Liver (tissue), 9 donors: ENCODE results near the gene SLC22A31. TPM values are rescaled to one million over a fixed set of nuclear protein-coding genes. Genes with fewer than 3 reads are reported as not detected.
"Not testable (repeated sequence)": the region's sequence is repeated elsewhere in the genome, so short reads cannot be mapped to it uniquely, and the experiment has no call there.

Experiments used
- DNase-seq: peaks from one replicate; pipeline ENCODE4 v3.0.0-alpha.2; 2017; ENCODE audit warnings: low spot score
- H3K27ac ChIP-seq, 2 donors: one replicate each; pipeline ENCODE4 v1.7.0; 2013; ENCODE audit warnings: inconsistent platforms in 2 of 2, low read length in 2 of 2, control low read depth in 1 of 2, low read depth in 1 of 2, mild to moderate bottlenecking in 1 of 2
- H3K27me3 ChIP-seq, 4 donors: one replicate each; pipeline versions ENCODE4 v1.6.1 to v1.7.0; 2013; ENCODE audit warnings: low read length in 3 of 4, inconsistent platforms in 1 of 4, mild to moderate bottlenecking in 1 of 4, moderate library complexity in 1 of 4; ENCODE audit not compliant: control insufficient read depth in 4 of 4, insufficient read depth in 4 of 4
- H3K36me3 ChIP-seq, 4 donors: one replicate each; pipeline versions ENCODE4 v1.6.1 to v1.7.0; 2013; ENCODE audit warnings: low read length in 3 of 4, mild to moderate bottlenecking in 3 of 4, low read depth in 1 of 4, moderate library complexity in 1 of 4; ENCODE audit not compliant: control insufficient read depth in 4 of 4, insufficient read depth in 3 of 4
- H3K4me1 ChIP-seq, 4 donors: one replicate each; pipeline versions ENCODE4 v1.6.1 to v1.7.0; 2013; ENCODE audit warnings: low read length in 3 of 4, mild to moderate bottlenecking in 3 of 4, moderate library complexity in 1 of 4; ENCODE audit not compliant: control insufficient read depth in 4 of 4, insufficient read depth in 4 of 4
- H3K4me3 ChIP-seq, 3 donors: one replicate each; pipeline versions ENCODE4 v1.6.1 to v1.7.0; 2013; ENCODE audit warnings: low read length in 3 of 3, control low read depth in 1 of 3, low read depth in 1 of 3, mild to moderate bottlenecking in 1 of 3
- H3K9ac ChIP-seq, 2 donors: one replicate each; pipeline ENCODE4 v1.7.0; 2013; ENCODE audit warnings: low read length in 2 of 2, mild to moderate bottlenecking in 2 of 2, moderate library complexity in 2 of 2, control low read depth in 1 of 2, low read depth in 1 of 2
- H3K9me3 ChIP-seq, 4 donors: one replicate each; pipeline versions ENCODE4 v1.6.1 to v1.7.0; 2013; ENCODE audit warnings: low read length in 3 of 4; ENCODE audit not compliant: control insufficient read depth in 4 of 4
- ATF3 ChIP-seq: IDR thresholded peaks from 2 replicates; pipeline ENCODE4 v1.6.1; 2016; ENCODE audit warnings: antibody characterized with exemption
- FOXA1 ChIP-seq: IDR thresholded peaks from 2 replicates; pipeline ENCODE4 v1.6.1; 2016; ENCODE audit warnings: antibody characterized with exemption
- FOXA2 ChIP-seq: IDR thresholded peaks from 2 replicates; pipeline ENCODE4 v1.6.1; 2016; ENCODE audit warnings: antibody characterized with exemption
- GABPA ChIP-seq, 2 donors: IDR thresholded peaks in 1 of 2; conservative IDR thresholded peaks in 1 of 2; 2 replicates each; pipeline ENCODE4 v1.6.1; 2016; ENCODE audit warnings: antibody characterized with exemption in 2 of 2, mild to moderate bottlenecking in 1 of 2, moderate library complexity in 1 of 2
- HNF4A ChIP-seq, 2 donors: conservative IDR thresholded peaks; 2 replicates each; pipeline ENCODE4 v1.6.1; 2016; ENCODE audit warnings: antibody characterized with exemption in 2 of 2, mild to moderate bottlenecking in 2 of 2
- NR2F2 ChIP-seq: IDR thresholded peaks from 2 replicates; pipeline ENCODE4 v1.6.1; 2016; ENCODE audit warnings: antibody characterized with exemption
- SP1 ChIP-seq: IDR thresholded peaks from 2 replicates; pipeline ENCODE4 v1.6.1; 2018; ENCODE audit warnings: antibody characterized with exemption, mild to moderate bottlenecking
- WGBS: extraction: QIAGEN DNeasy Blood & Tissue Kit; methylation state at CpG from one replicate; pipeline ENCODE4 v1.1.7; 2013; 5-methylcytosine and 5-hydroxymethylcytosine counted together
- polyA plus RNA-seq, 2 donors: library from polyadenylated mRNA; stranded (reverse) in 1 of 2; unstranded in 1 of 2; fragments of 200-250 nt in 1 of 2; fragments of >200 nt in 1 of 2; fragmentation: Nextera tagmentation in 1 of 2; extraction: Ambion mirVana in 1 of 2; gene quantifications; one replicate each; pipeline versions ENCODE4 v1.2.1 to v1.2.3, GENCODE V29; 2013 to 2015
- total RNA-seq, 2 donors: library from RNA; depleted of rRNA; stranded (reverse); fragments of >200 nt; gene quantifications; one replicate each; pipeline ENCODE4 v1.2.3, GENCODE V29; 2014
- TF ChIP-seq, protein P1 (sequence below): fragments of 150-350 bp; IDR thresholded peaks from 2 replicates; pipeline ENCODE4 v1.5.1; 2017; ENCODE audit warnings: improper control_type of control experiment, low read depth, low read length; ENCODE audit not compliant: missing input control
- donor health status: healthy.
- donor health status: healthy.
- donor health status: healthy.
- donor health status: healthy.
- donor health status: healthy.

Gene SLC22A31
- total and polyA plus RNA-seq, 4 donors: 0.15 to 0.50 (median 0.48) TPM; not detected in 1

- H3K27me3 ChIP-seq: no peaks in the 10 kb centered on the region
- peaks cover 0 to 2% (median 0%) of the 10 kb centered on the region in 4 donors for H3K9me3 ChIP-seq
- H3K4me3 ChIP-seq: peak overlapping the region in 2 of 3 donors; percentile 43 to 69
- no peak overlapping the region for H3K27ac ChIP-seq
- no peak for TF ChIP-seq ATF3
- no peak for TF ChIP-seq SP1
- TF ChIP-seq FOXA2: no peak
- no peak for TF ChIP-seq FOXA1
- TF ChIP-seq NR2F2: no peak
- TF ChIP-seq, protein P1, sequence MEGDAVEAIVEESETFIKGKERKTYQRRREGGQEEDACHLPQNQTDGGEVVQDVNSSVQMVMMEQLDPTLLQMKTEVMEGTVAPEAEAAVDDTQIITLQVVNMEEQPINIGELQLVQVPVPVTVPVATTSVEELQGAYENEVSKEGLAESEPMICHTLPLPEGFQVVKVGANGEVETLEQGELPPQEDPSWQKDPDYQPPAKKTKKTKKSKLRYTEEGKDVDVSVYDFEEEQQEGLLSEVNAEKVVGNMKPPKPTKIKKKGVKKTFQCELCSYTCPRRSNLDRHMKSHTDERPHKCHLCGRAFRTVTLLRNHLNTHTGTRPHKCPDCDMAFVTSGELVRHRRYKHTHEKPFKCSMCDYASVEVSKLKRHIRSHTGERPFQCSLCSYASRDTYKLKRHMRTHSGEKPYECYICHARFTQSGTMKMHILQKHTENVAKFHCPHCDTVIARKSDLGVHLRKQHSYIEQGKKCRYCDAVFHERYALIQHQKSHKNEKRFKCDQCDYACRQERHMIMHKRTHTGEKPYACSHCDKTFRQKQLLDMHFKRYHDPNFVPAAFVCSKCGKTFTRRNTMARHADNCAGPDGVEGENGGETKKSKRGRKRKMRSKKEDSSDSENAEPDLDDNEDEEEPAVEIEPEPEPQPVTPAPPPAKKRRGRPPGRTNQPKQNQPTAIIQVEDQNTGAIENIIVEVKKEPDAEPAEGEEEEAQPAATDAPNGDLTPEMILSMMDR: no peak
- H3K4me1 ChIP-seq: peaks cover 4 to 9% (median 7%) of the 10 kb centered on the region in 4 donors
- no peak for DNase-seq
- H3K36me3 ChIP-seq: no peaks in the 10 kb centered on the region
- 63% methylated on average over 69 of the region's 69 CpGs for WGBS
- no peak overlapping the region for H3K9ac ChIP-seq
These were observed 48.1 kb upstream of the SLC22A31 start for GRCh38 chr16:89248196-89248982.

DNA sequence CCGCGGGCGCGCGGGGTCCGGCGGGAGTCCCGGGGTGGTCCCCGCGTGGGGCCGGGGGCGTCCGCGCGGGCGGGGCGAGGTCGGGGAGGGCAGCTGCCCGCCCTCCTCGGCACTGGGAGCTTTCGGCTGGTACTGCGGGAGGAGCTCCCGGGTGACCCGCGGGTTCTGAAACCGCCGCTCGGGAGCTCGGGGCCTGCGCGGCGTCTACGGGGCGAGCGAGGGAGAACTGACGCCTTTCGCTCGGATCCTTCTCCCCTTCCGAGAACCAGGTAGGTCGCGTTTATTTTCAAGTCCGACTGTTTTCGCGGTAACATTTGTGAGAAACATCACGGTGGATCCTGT, 47.4 kb upstream of the SLC22A31 start:
- WGBS: 3% methylated on average over 45 of the region's 45 CpGs
- H3K36me3 ChIP-seq, DNase-seq, H3K4me1 ChIP-seq, H3K27me3 ChIP-seq, H3K9ac ChIP-seq, H3K27ac ChIP-seq, H3K9me3 ChIP-seq: not testable (repeated sequence)
- peak overlapping the region in 2 of 3 donors; percentile 43 to 69 for H3K4me3 ChIP-seq

DNA sequence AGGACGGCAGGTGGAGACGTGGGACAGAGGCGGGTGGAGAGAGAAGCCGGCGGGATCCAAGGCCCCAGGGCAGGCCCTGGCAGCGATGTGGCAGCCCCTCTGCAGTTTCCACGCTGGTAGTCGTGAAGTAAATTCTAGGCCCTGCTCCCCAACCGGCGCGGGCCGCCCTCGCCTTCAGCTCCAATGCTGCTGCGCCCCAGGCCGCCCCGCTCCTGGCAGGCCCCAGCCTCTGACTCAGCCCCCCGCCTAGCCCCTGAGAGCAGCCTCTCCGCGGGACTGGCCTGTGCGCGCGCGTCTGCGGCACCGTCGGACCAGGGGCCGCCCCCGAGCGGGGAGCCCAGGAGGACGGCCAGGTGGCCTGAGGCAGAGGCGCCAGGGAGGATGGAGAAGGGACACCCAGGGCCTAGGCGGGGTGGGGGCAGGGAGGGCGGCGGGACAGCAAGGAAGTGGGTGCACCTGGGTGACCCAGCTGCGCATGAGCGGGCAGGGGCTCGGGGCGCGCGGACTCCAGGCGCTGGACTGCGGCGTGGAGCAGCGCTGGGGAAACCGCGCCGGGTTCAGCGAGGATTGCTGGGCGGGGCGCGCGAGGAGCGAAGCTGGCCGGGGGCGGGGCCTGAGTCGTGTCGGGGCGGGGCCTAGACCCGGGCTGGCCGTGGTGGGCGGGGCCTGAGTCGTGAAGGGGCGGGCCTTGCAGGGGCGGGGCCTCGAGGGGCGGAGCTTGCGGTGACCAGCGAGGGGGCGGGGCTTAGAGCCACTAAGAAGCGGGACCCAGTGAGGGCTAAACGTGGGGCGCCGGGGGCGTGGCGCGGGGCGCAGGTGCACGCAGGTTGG, 46.8 kb upstream of the SLC22A31 start:
- Histone ChIP-seq H3K27ac (no peak overlapping the region), H3K9me3 (peaks cover 0 to 2% (median 0%) of the 10 kb centered on the region in 4 donors), H3K27me3 (no peaks in the 10 kb centered on the region), H3K4me3 (peak overlapping the region; percentile 43 to 69 (median 47)), H3K4me1 (peaks cover 4 to 9% (median 9%) of the 10 kb centered on the region in 4 donors), H3K36me3 (no peaks in the 10 kb centered on the region), H3K9ac (no peak overlapping the region)
- peak; percentile 97 for DNase-seq
- 5% methylated on average over 78 of the region's 78 CpGs for WGBS
- no peak for TF ChIP-seq FOXA2
- no peak for TF ChIP-seq HNF4A (conservative IDR thresholded peaks at IDR 0.05)
- TF ChIP-seq GABPA (IDR thresholded peaks at IDR 0.05 in 1 of 2, conservative IDR thresholded peaks at IDR 0.05 in 1 of 2): peak in 1 of 2 donors; percentile 12
